GM18505 (cell line): Measurements from ENCODE around the gene TNFRSF4.
"Not testable (repeated sequence)": the region's sequence is repeated elsewhere in the genome, so short reads cannot be mapped to it uniquely, and the experiment has no call there.

Experiments
- ATAC-seq: cut with Tn5 transposase; IDR thresholded peaks from one replicate; pipeline ENCODE4 v1.9.1; 2021; ENCODE audit not compliant: unreplicated experiment
- POLR2A ChIP-seq: IDR thresholded peaks from 4 replicates; pipeline ENCODE4 v1.6.1; 2011; ENCODE audit warnings: borderline replicate concordance; ENCODE audit not compliant: insufficient read depth, insufficient read length; ENCODE audit errors: extremely low read depth

TNFRSF4 gene

GRCh38 chr1:1187938-1188337 lies 26.0 kb downstream of the TNFRSF4 start:
- no peak for TF ChIP-seq POLR2A
- no peak for ATAC-seq

GRCh38 chr1:1185101-1185765 lies 28.7 kb downstream of the TNFRSF4 start:
- TF ChIP-seq POLR2A, result no peak
- no peak for ATAC-seq

DNA sequence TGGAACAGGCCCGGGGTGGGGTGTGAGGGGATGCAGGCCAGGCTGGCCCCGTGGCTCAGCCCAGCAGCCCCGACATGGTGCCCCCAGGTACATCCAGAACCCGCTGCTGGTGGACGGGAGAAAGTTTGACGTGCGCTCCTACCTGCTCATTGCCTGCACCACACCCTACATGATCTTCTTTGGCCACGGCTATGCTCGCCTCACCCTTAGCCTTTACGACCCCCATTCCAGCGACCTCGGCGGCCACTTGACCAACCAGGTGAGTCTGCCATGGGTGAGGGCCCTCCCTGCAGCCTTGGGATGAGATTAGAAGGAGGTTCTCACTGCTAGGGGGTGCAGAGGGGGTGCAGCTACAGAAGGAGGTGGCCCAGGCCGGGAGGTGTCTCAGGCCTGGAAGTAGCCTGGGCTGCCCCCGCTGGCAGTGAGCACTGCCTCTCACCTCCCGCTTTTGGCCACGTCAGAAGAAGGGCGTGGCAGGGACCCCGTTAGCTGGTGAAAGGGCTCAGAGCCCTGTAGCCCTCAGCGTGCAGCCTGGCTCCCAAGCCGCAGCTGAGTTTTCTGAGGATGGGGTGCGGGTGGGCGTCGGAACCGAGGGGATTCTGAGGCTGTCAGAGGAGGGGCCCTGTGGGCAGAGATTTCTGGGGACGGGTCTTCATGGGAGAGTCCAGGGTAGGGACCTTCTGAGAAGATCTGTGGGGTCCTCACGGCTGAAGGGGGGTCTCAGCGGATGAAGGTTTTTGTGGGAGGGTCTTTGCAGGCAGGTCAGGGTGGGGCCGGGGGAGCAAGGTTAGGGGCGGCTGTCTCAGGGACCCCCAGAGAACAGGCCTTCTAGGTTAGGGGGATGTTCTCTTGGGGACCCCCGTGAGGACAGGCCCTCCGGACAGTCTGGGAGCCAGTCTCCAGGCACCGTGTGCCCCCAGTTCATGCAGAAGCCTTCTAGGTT lies 29.8 kb downstream of the TNFRSF4 start:
- TF ChIP-seq POLR2A, result no peak
- no peak for ATAC-seq

DNA sequence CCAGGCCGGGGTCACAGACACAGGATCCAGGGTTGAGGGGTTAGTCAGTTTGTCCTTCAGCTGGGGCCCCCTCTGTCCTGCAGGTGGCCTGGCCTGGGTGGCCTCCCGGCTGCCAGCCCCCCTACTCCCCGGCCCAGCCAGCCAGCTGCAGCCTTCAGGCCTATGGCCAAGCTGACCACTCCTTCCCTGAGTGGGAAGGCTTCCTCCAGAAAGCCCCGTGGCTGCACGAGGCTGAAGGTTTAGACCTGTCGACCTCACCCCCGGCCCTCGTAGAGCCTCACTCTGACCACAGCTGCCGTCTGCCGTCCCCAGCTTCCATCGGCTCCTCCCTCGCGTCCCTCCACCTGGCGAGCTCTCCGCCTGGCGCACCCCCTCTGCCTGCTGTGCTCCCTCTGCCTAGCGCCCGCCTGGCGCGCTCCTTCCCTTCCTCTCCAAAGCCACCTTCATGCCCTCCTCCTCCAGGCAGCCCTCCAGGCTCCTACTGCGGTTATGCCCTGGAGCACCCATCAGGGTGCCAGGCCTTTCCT lies 30.7 kb downstream of the TNFRSF4 start:
- no peak for ATAC-seq
- TF ChIP-seq POLR2A, result no peak

DNA sequence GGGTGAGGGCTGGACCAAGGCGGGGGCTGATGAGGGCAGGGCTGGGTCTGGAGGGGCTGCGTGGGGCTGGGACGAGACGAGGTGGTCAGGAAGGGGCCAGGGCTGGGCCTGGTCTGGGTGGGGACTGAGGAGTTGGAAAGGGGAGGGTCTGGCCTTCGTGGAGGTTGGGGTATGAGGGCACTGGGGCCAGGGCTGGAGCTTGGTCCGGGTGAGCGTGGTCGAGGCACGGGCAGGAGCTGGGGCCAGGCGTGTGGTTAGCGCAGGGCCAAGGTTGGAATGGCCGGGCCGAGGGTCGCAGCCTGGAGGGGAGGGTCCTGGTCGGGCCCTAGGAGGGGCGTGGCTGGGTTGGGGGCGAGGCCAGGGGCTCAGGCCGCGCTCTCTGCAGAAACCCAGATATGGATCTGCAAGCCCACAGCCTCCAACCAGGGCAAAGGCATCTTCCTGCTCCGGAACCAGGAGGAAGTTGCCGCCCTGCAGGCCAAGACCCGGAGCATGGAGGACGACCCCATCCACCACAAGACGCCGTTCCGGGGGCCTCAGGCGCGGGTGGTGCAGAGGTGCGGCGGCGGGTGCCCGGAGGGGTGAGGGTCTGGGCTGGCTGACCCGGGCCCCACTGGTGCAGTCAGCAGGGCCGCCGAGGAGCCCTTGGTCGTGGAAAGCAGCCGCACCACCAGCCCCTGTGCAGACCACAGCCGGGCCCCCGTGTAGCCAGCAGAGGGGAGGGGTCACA lies 31.3 kb downstream of the TNFRSF4 start:
- ATAC-seq, result no peak
- TF ChIP-seq POLR2A, result no peak

- no peak for TF ChIP-seq POLR2A
- no peak for ATAC-seq
Measured at GRCh38 chr1:1181938-1182410, 32.0 kb downstream of the TNFRSF4 start.

DNA sequence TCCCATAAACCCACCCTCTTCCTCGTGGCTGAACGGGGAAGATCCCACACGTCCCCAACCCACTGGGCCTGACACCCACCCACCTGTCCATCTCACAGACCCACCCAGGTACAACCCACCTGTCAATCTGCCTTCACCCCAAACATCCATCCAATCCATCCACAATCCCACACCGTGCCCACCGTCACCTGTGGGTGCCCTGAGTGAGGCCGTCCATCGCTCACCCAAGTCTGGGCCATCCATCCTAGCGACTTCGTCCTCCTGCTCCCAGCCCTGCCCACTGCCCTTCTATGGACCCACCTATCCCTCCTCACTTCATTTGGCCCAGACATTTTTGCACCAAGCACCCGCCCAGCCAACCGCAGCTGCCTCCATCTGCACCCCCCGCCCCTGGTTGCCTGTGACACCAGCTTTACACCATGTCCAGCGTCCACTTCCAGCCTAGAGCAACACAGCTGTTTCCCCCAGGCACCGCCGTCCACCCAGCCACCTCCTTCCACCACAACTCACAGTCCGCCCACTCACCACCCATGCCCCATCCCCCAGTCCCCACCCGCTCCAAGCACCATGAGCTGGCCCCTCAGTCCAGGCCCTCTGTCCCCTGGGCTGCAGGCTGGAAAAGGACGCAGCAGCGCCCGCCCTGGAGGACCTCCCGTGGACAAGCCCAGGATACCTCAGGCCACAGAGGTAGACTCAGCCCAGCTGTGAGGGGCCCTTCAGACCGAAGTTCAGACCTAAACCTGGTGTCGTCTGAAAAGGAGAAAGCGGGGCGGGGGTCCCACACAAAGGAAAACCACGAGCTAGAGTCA lies 32.6 kb downstream of the TNFRSF4 start:
- no peak for ATAC-seq

GRCh38 chr1:1179983-1180861 lies 33.7 kb downstream of the TNFRSF4 start:
- no peak for ATAC-seq

More for the DNA sequence above, 32.6 kb downstream of the TNFRSF4 start:
- no peak for TF ChIP-seq POLR2A

DNA sequence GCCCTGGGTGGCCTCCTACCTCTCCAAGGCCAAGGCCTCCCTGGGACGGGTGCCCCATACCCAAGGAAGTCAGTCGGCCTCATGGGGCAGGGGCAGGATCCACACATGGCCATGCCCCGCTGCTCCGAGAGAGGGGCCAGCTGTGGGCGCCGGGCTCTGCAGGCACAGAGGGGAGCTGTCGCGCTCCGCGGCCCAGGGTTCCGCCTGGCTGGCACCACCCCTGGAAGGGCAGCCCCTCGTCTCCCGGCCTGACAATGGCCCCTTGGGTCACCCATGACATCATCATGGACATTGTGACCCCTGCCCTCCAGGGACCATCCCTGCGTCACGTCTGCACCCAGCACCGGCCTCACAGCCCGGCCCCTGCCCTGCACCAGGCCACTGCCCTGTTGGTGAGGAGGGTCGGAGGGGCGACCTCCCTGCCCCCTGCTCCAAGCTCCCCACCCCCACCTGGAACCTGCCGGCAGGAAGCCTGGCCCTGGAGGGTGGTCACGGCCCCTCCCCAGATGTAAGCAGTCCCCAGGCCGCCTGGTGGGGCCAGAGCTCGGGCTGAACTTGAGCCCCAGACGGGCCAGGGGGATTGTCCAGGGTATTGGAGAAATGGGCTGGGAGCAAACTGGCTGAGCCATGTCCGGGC lies 34.5 kb downstream of the TNFRSF4 start:
- no peak for ATAC-seq
- TF ChIP-seq POLR2A, result no peak

More at GRCh38 chr1:1179983-1180861, 33.7 kb downstream of the TNFRSF4 start:
- no peak for TF ChIP-seq POLR2A

- ATAC-seq, result no peak
- TF ChIP-seq POLR2A, result no peak
Measured at GRCh38 chr1:1178794-1179331, 35.1 kb downstream of the TNFRSF4 start.

DNA sequence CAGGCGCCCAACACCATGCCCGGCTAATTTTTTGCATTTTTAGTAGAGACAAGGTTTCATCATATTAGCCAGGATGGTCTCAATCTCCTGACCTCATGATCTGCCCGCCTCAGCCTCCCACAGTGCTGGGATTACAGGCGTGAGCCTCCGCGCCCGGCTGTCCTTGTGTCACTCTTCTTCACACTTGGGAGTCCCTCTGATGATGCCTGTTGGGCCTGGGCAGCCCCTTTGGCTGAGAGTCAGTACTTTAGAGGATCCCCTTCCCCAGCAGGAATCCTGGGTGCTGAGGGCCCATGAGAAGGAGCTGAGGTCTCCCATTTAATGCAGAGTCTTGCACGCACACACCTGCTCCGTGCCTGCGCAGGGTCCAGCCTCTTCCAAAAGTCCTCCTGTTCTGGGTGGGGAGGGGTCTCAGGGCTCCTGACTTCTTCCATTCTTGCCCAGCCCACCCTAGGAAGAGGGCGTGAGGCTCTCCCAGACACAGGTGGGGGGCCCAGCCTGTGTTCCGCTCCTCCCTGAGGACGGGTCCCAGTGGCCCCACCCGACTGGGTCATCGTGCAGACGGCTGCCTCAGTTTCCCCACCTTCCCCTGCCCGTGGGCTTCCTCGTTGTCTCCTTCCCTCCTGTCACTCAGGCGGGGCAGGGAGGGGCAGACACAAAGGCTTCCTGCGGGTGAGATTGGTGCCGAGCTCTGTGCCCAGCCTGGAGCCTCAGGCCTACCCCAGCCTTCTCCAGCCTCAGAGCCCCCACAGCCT lies 36.3 kb downstream of the TNFRSF4 start:
- no peak for TF ChIP-seq POLR2A
- no peak for ATAC-seq

GRCh38 chr1:1176931-1177330 lies 37.0 kb downstream of the TNFRSF4 start:
- TF ChIP-seq POLR2A, result no peak
- ATAC-seq, result no peak

DNA sequence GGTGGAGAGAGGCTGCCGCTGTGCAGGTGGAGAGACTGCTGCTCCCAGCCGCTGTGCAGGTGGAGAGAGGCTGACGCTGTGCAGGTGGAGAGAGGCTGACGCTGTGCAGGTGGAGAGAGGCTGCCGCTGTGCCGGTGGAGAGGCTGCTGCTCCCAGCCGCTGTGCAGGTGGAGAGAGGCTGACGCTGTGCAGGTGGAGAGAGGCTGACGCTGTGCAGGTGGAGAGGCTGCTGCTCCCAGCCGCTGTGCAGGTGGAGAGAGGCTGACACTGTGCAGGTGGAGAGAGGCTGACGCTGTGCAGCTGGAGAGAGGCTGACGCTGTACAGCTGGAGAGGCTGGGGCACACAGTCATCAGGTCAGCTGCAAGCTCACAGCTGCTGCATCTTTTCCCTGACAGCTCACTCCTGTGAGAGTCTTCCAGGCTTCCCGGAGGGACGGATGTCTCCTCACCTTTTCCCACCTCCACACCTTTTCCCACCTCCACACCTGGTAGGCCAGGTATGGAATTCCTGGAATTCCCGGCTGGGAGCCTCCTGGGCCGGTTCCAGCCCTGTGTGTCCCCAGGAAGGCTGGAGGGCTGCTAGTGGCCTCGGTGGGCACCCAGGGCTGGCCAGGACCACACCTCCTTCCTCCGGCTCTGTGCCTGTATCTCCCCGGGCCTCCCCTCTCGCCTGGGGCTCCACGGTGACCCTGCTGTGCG lies 37.7 kb downstream of the TNFRSF4 start:
- not testable (repeated sequence) for ATAC-seq
